Liver (tissue), 9 donors: Measurements from ENCODE around the gene LGR6. TPM values are rescaled to one million over a fixed set of nuclear protein-coding genes. Genes with fewer than 3 reads are reported as not detected.

Experiments used
- DNase-seq: peaks from one replicate; pipeline ENCODE4 v3.0.0-alpha.2; 2017; ENCODE audit warnings: low spot score
- H3K27ac ChIP-seq, 2 donors: one replicate each; pipeline ENCODE4 v1.7.0; 2013; ENCODE audit warnings: inconsistent platforms in 2 of 2, low read length in 2 of 2, control low read depth in 1 of 2, low read depth in 1 of 2, mild to moderate bottlenecking in 1 of 2
- H3K27me3 ChIP-seq, 4 donors: one replicate each; pipeline versions ENCODE4 v1.6.1 to v1.7.0; 2013; ENCODE audit warnings: low read length in 3 of 4, inconsistent platforms in 1 of 4, mild to moderate bottlenecking in 1 of 4, moderate library complexity in 1 of 4; ENCODE audit not compliant: control insufficient read depth in 4 of 4, insufficient read depth in 4 of 4
- H3K36me3 ChIP-seq, 4 donors: one replicate each; pipeline versions ENCODE4 v1.6.1 to v1.7.0; 2013; ENCODE audit warnings: low read length in 3 of 4, mild to moderate bottlenecking in 3 of 4, low read depth in 1 of 4, moderate library complexity in 1 of 4; ENCODE audit not compliant: control insufficient read depth in 4 of 4, insufficient read depth in 3 of 4
- H3K4me1 ChIP-seq, 4 donors: one replicate each; pipeline versions ENCODE4 v1.6.1 to v1.7.0; 2013; ENCODE audit warnings: low read length in 3 of 4, mild to moderate bottlenecking in 3 of 4, moderate library complexity in 1 of 4; ENCODE audit not compliant: control insufficient read depth in 4 of 4, insufficient read depth in 4 of 4
- H3K4me3 ChIP-seq, 3 donors: one replicate each; pipeline versions ENCODE4 v1.6.1 to v1.7.0; 2013; ENCODE audit warnings: low read length in 3 of 3, control low read depth in 1 of 3, low read depth in 1 of 3, mild to moderate bottlenecking in 1 of 3
- H3K9ac ChIP-seq, 2 donors: one replicate each; pipeline ENCODE4 v1.7.0; 2013; ENCODE audit warnings: low read length in 2 of 2, mild to moderate bottlenecking in 2 of 2, moderate library complexity in 2 of 2, control low read depth in 1 of 2, low read depth in 1 of 2
- H3K9me3 ChIP-seq, 4 donors: one replicate each; pipeline versions ENCODE4 v1.6.1 to v1.7.0; 2013; ENCODE audit warnings: low read length in 3 of 4; ENCODE audit not compliant: control insufficient read depth in 4 of 4
- ATF3 ChIP-seq: IDR thresholded peaks from 2 replicates; pipeline ENCODE4 v1.6.1; 2016; ENCODE audit warnings: antibody characterized with exemption
- EGR1 ChIP-seq, 2 donors: IDR thresholded peaks; 2 replicates each; pipeline ENCODE4 v1.6.1; 2016 to 2018; ENCODE audit warnings: antibody characterized with exemption in 2 of 2, low read depth in 2 of 2
- FOXA1 ChIP-seq: IDR thresholded peaks from 2 replicates; pipeline ENCODE4 v1.6.1; 2016; ENCODE audit warnings: antibody characterized with exemption
- FOXA2 ChIP-seq: IDR thresholded peaks from 2 replicates; pipeline ENCODE4 v1.6.1; 2016; ENCODE audit warnings: antibody characterized with exemption
- GABPA ChIP-seq, 2 donors: IDR thresholded peaks in 1 of 2; conservative IDR thresholded peaks in 1 of 2; 2 replicates each; pipeline ENCODE4 v1.6.1; 2016; ENCODE audit warnings: antibody characterized with exemption in 2 of 2, mild to moderate bottlenecking in 1 of 2, moderate library complexity in 1 of 2
- HNF4A ChIP-seq, 2 donors: conservative IDR thresholded peaks; 2 replicates each; pipeline ENCODE4 v1.6.1; 2016; ENCODE audit warnings: antibody characterized with exemption in 2 of 2, mild to moderate bottlenecking in 2 of 2
- HNF4G ChIP-seq: IDR thresholded peaks from 2 replicates; pipeline ENCODE4 v1.6.1; 2016; ENCODE audit warnings: antibody characterized with exemption
- JUND ChIP-seq, 2 donors: IDR thresholded peaks; 2 replicates each; pipeline ENCODE4 v1.6.1; 2016; ENCODE audit warnings: antibody characterized with exemption in 2 of 2
- NR2F2 ChIP-seq: IDR thresholded peaks from 2 replicates; pipeline ENCODE4 v1.6.1; 2016; ENCODE audit warnings: antibody characterized with exemption
- RAD21 ChIP-seq, 2 donors: IDR thresholded peaks; 2 replicates each; pipeline ENCODE4 v1.6.1; 2016; ENCODE audit warnings: antibody characterized with exemption in 2 of 2, mild to moderate bottlenecking in 2 of 2
- RXRA ChIP-seq, 2 donors: IDR thresholded peaks; 2 replicates each; pipeline ENCODE4 v1.6.1; 2017 to 2018; ENCODE audit warnings: antibody characterized with exemption in 2 of 2, mild to moderate bottlenecking in 1 of 2
- SP1 ChIP-seq: IDR thresholded peaks from 2 replicates; pipeline ENCODE4 v1.6.1; 2018; ENCODE audit warnings: antibody characterized with exemption, mild to moderate bottlenecking
- TAF1 ChIP-seq: conservative IDR thresholded peaks from 2 replicates; pipeline ENCODE4 v1.6.1; 2016; ENCODE audit warnings: antibody characterized with exemption, mild to moderate bottlenecking
- YY1 ChIP-seq: IDR thresholded peaks from 2 replicates; pipeline ENCODE4 v1.6.1; 2016; ENCODE audit warnings: antibody characterized with exemption, mild to moderate bottlenecking
- WGBS: extraction: QIAGEN DNeasy Blood & Tissue Kit; methylation state at CpG from one replicate; pipeline ENCODE4 v1.1.7; 2013; 5-methylcytosine and 5-hydroxymethylcytosine counted together
- polyA plus RNA-seq, 2 donors: library from polyadenylated mRNA; stranded (reverse) in 1 of 2; unstranded in 1 of 2; fragments of 200-250 nt in 1 of 2; fragments of >200 nt in 1 of 2; fragmentation: Nextera tagmentation in 1 of 2; extraction: Ambion mirVana in 1 of 2; gene quantifications; one replicate each; pipeline versions ENCODE4 v1.2.1 to v1.2.3, GENCODE V29; 2013 to 2015
- total RNA-seq, 2 donors: library from RNA; depleted of rRNA; stranded (reverse); fragments of >200 nt; gene quantifications; one replicate each; pipeline ENCODE4 v1.2.3, GENCODE V29; 2014
- TF ChIP-seq, protein P1 (sequence below): IDR thresholded peaks from 2 replicates; pipeline ENCODE4 v1.6.1; 2016; ENCODE audit warnings: antibody characterized with exemption, mild to moderate bottlenecking
- TF ChIP-seq, protein P2 (sequence below): fragments of 150-350 bp; IDR thresholded peaks from 2 replicates; pipeline ENCODE4 v1.5.1; 2017; ENCODE audit warnings: improper control_type of control experiment, low read depth, low read length; ENCODE audit not compliant: missing input control
- donor health status: healthy.
- donor health status: healthy.
- donor health status: healthy.
- donor health status: healthy.
- donor health status: healthy.

The LGR6 gene
- total and polyA plus RNA-seq, 4 donors = 0.05 to 1.2 (median 0.75) TPM

GRCh38 chr1:202283991-202284390 is 90.4 kb downstream of the LGR6 start (continued):
- TF ChIP-seq, protein P1, sequence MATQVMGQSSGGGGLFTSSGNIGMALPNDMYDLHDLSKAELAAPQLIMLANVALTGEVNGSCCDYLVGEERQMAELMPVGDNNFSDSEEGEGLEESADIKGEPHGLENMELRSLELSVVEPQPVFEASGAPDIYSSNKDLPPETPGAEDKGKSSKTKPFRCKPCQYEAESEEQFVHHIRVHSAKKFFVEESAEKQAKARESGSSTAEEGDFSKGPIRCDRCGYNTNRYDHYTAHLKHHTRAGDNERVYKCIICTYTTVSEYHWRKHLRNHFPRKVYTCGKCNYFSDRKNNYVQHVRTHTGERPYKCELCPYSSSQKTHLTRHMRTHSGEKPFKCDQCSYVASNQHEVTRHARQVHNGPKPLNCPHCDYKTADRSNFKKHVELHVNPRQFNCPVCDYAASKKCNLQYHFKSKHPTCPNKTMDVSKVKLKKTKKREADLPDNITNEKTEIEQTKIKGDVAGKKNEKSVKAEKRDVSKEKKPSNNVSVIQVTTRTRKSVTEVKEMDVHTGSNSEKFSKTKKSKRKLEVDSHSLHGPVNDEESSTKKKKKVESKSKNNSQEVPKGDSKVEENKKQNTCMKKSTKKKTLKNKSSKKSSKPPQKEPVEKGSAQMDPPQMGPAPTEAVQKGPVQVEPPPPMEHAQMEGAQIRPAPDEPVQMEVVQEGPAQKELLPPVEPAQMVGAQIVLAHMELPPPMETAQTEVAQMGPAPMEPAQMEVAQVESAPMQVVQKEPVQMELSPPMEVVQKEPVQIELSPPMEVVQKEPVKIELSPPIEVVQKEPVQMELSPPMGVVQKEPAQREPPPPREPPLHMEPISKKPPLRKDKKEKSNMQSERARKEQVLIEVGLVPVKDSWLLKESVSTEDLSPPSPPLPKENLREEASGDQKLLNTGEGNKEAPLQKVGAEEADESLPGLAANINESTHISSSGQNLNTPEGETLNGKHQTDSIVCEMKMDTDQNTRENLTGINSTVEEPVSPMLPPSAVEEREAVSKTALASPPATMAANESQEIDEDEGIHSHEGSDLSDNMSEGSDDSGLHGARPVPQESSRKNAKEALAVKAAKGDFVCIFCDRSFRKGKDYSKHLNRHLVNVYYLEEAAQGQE = no peak
- TF ChIP-seq SP1 = no peak
- no peak for TF ChIP-seq HNF4G
- no peak for TF ChIP-seq TAF1
- no peak for TF ChIP-seq RXRA (IDR thresholded peaks at IDR 0.05)

GRCh38 chr1:202285908-202286307 is 92.3 kb downstream of the LGR6 start:
- no peak for DNase-seq
- H3K27me3 ChIP-seq = peaks cover 0 to 4% (median 0%) of the 10 kb centered on the region in 4 donors
- H3K4me1 ChIP-seq = peaks cover 0 to 6% (median 0%) of the 10 kb centered on the region in 4 donors
- no peak for TF ChIP-seq RXRA (IDR thresholded peaks at IDR 0.05)
- TF ChIP-seq FOXA1 = no peak
- TF ChIP-seq ATF3 = no peak
- TF ChIP-seq HNF4G = no peak
- no peak for TF ChIP-seq RAD21 (IDR thresholded peaks at IDR 0.05)
- no peak for TF ChIP-seq YY1
- no peak for TF ChIP-seq HNF4A (conservative IDR thresholded peaks at IDR 0.05)
- TF ChIP-seq TAF1 = no peak
- TF ChIP-seq FOXA2 = no peak
- TF ChIP-seq, protein P1 = no peak
- TF ChIP-seq GABPA (IDR thresholded peaks at IDR 0.05 in 1 of 2, conservative IDR thresholded peaks at IDR 0.05 in 1 of 2) = no peak
- TF ChIP-seq JUND (IDR thresholded peaks at IDR 0.05) = no peak
- no peak for TF ChIP-seq NR2F2
- TF ChIP-seq, protein P2, sequence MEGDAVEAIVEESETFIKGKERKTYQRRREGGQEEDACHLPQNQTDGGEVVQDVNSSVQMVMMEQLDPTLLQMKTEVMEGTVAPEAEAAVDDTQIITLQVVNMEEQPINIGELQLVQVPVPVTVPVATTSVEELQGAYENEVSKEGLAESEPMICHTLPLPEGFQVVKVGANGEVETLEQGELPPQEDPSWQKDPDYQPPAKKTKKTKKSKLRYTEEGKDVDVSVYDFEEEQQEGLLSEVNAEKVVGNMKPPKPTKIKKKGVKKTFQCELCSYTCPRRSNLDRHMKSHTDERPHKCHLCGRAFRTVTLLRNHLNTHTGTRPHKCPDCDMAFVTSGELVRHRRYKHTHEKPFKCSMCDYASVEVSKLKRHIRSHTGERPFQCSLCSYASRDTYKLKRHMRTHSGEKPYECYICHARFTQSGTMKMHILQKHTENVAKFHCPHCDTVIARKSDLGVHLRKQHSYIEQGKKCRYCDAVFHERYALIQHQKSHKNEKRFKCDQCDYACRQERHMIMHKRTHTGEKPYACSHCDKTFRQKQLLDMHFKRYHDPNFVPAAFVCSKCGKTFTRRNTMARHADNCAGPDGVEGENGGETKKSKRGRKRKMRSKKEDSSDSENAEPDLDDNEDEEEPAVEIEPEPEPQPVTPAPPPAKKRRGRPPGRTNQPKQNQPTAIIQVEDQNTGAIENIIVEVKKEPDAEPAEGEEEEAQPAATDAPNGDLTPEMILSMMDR = no peak
- no peak for TF ChIP-seq EGR1 (IDR thresholded peaks at IDR 0.05; ENCODE audit: low read depth in 2 of 2)
- no peak overlapping the region for H3K9ac ChIP-seq
- WGBS = 92% methylated on average over 3 of the region's 3 CpGs
- no peaks in the 10 kb centered on the region for H3K36me3 ChIP-seq
- H3K4me3 ChIP-seq = no peak overlapping the region
- H3K27ac ChIP-seq = peak overlapping the region in 1 of 2 donors; percentile 31
- no peaks in the 10 kb centered on the region for H3K9me3 ChIP-seq
